ENCODE results near the gene ZFYVE16. TPM values are rescaled to one million over a fixed set of nuclear protein-coding genes. Genes with fewer than 3 reads are reported as not detected.

ZFYVE16 gene
- total RNA-seq, 1 donor from 2014 or later = 53.6 TPM

DNA sequence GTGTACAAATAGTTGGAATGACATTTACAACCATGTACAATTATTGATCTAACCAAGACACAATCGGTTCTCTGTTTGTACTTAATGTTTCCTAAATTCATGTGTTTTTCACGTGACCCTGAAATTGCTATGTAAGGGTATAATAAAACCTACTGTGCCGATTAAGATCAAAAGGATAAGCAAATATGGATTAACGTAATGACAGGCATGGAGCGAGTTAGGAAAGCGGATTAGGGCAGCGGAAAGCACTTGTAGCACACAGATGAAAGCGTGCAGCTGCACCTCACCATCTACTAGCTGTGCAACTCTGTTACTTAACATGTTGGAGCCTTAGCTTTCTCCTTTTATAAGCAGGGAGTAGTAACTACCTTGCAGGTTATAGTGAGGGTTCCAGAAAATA lies 38.3 kb upstream of the ZFYVE16 start:
- no peak overlapping the region for H3K27ac Mint-ChIP-seq (ENCODE audit: unreplicated experiment)
- no peaks in the 10 kb centered on the region for H3K9me3 Mint-ChIP-seq (ENCODE audit: unreplicated experiment)
- H3K4me3 Mint-ChIP-seq (ENCODE audit: unreplicated experiment) = no peak overlapping the region
- TF ChIP-seq, protein P1, sequence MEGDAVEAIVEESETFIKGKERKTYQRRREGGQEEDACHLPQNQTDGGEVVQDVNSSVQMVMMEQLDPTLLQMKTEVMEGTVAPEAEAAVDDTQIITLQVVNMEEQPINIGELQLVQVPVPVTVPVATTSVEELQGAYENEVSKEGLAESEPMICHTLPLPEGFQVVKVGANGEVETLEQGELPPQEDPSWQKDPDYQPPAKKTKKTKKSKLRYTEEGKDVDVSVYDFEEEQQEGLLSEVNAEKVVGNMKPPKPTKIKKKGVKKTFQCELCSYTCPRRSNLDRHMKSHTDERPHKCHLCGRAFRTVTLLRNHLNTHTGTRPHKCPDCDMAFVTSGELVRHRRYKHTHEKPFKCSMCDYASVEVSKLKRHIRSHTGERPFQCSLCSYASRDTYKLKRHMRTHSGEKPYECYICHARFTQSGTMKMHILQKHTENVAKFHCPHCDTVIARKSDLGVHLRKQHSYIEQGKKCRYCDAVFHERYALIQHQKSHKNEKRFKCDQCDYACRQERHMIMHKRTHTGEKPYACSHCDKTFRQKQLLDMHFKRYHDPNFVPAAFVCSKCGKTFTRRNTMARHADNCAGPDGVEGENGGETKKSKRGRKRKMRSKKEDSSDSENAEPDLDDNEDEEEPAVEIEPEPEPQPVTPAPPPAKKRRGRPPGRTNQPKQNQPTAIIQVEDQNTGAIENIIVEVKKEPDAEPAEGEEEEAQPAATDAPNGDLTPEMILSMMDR (IDR thresholded peaks at IDR 0.05) = no peak
- H3K27me3 Mint-ChIP-seq (ENCODE audit: unreplicated experiment) = peaks cover 31% of the 10 kb centered on the region
- no peaks in the 10 kb centered on the region for H3K36me3 Mint-ChIP-seq (ENCODE audit: unreplicated experiment)
- no peaks in the 10 kb centered on the region for H3K4me1 Mint-ChIP-seq (ENCODE audit: unreplicated experiment)
- DNase-seq (ENCODE audit: extremely low spot score, unreplicated experiment) = no peak

DNA sequence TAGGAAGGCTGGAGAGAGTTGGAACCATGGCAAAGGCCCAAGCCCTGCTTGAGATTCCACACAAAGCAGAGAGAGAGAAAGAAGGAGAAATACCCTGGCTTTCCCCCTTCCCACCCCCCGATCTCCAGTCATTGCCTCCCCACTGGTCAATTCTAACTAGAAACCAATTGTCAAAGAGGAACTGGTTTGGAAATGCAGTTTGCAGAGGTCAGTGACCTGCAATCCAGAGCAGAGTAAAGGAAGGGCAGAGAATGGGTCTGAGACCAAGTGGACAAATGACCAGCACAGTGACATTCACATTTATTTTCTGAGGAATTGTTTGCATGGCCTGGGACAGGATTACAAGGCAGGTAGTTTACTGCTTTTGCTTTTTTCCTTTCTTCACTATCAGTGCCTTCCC lies 37.5 kb upstream of the ZFYVE16 start:
- no peak for DNase-seq (ENCODE audit: extremely low spot score, unreplicated experiment)
- Mint-ChIP-seq H3K9me3 (ENCODE audit: unreplicated experiment) (no peaks in the 10 kb centered on the region), H3K36me3 (ENCODE audit: unreplicated experiment) (no peaks in the 10 kb centered on the region), H3K4me1 (ENCODE audit: unreplicated experiment) (no peaks in the 10 kb centered on the region), H3K27me3 (ENCODE audit: unreplicated experiment) (peaks cover 28% of the 10 kb centered on the region), H3K4me3 (ENCODE audit: unreplicated experiment) (no peak overlapping the region), H3K27ac (ENCODE audit: unreplicated experiment) (no peak overlapping the region)
- TF ChIP-seq, protein P1 (IDR thresholded peaks at IDR 0.05) = no peak

DNA sequence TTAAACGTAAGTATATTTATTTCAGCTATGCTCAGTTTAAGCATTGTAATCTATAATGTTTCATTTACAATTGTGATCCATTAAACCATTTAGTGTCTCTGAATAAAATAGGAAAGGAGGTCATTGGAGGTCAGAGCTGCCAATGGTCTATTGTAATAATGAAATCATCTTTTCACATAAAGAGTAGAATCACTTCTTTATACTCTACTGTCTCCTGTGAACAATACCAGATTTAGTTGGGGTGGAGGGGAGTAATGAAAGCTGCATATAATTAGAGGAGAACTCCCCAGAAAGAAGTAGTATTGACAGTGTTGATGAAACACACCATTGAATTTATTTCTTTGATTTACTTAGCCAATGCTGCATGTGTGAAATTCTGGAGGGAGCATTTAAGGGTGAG lies 35.1 kb upstream of the ZFYVE16 start:
- Mint-ChIP-seq H3K36me3 (ENCODE audit: unreplicated experiment) (no peaks in the 10 kb centered on the region), H3K9me3 (ENCODE audit: unreplicated experiment) (no peaks in the 10 kb centered on the region), H3K4me3 (ENCODE audit: unreplicated experiment) (no peak overlapping the region), H3K27me3 (ENCODE audit: unreplicated experiment) (peaks cover 28% of the 10 kb centered on the region), H3K27ac (ENCODE audit: unreplicated experiment) (no peak overlapping the region), H3K4me1 (ENCODE audit: unreplicated experiment) (no peaks in the 10 kb centered on the region)
- DNase-seq (ENCODE audit: extremely low spot score, unreplicated experiment) = no peak
- TF ChIP-seq, protein P1 (IDR thresholded peaks at IDR 0.05) = no peak

DNA sequence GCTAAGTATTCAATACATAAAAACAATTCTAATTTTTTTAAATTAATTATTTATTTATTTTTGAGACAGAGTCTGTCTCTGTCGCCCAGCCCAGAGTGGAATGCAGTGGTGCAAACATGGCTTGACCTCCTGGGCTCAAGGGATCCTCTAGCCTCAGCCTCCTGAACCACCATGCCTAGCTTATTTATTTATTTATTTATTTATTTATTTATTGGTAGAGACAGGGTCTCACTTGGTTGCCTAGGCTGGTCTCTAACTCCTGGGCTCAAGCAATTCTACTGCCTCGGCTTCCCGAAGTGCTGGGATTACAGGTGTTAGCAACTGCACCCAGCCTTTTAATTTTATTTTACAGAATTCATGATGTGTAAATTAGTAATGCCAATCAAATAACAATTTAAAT lies 33.7 kb upstream of the ZFYVE16 start:
- Mint-ChIP-seq H3K27ac (ENCODE audit: unreplicated experiment) (no peak overlapping the region), H3K36me3 (ENCODE audit: unreplicated experiment) (no peaks in the 10 kb centered on the region), H3K4me3 (ENCODE audit: unreplicated experiment) (no peak overlapping the region), H3K27me3 (ENCODE audit: unreplicated experiment) (peaks cover 25% of the 10 kb centered on the region), H3K9me3 (ENCODE audit: unreplicated experiment) (no peaks in the 10 kb centered on the region), H3K4me1 (ENCODE audit: unreplicated experiment) (no peaks in the 10 kb centered on the region)
- no peak for DNase-seq (ENCODE audit: extremely low spot score, unreplicated experiment)
- TF ChIP-seq, protein P1 (IDR thresholded peaks at IDR 0.05) = no peak

DNA sequence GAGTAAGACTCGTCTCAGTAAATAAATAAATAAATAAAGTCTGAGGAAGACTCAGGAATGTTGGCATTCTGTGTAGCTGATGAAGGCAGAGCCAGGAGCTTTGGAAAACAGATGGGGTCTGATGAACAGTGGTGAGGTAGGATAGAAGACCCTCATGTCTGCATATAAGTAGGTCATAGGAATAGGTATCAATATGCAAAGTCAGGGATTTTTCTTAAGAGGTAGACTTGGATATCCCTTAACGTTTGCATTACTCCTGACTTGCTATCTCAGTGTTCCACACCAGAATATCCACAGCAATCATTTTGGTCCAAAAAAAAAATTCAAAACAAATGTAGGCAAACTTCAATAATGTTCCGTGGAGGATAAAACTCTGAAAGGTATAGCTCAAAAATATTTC lies 31.3 kb upstream of the ZFYVE16 start:
- TF ChIP-seq, protein P1 (IDR thresholded peaks at IDR 0.05) = no peak
- no peak for DNase-seq (ENCODE audit: extremely low spot score, unreplicated experiment)
- H3K9me3 Mint-ChIP-seq (ENCODE audit: unreplicated experiment) = no peaks in the 10 kb centered on the region
- H3K27ac Mint-ChIP-seq (ENCODE audit: unreplicated experiment) = no peak overlapping the region
- no peak overlapping the region for H3K4me3 Mint-ChIP-seq (ENCODE audit: unreplicated experiment)
- no peaks in the 10 kb centered on the region for H3K4me1 Mint-ChIP-seq (ENCODE audit: unreplicated experiment)
- H3K27me3 Mint-ChIP-seq (ENCODE audit: unreplicated experiment) = peaks cover 9% of the 10 kb centered on the region
- no peaks in the 10 kb centered on the region for H3K36me3 Mint-ChIP-seq (ENCODE audit: unreplicated experiment)
